IMR-90 (cell line): ENCODE measurements around the gene PRKD2. TPM values are rescaled to one million over a fixed set of nuclear protein-coding genes. Genes with fewer than 3 reads are reported as not detected.

Source experiments
- ATAC-seq: fragments of 200-7000 bp; cut with Tn5 transposase; 2 replicates; pipeline ENCODE4 v1.9.1; 2020; ENCODE audit warnings: low read depth, mild to moderate bottlenecking, moderate library complexity
- BruUV-seq: library from RNA; stranded (reverse); fragments of 400-500 nt; replicated peaks from 2 replicates; lab custom pipeline; 2021; lab: Mats Ljungman, UMichigan
- CTCF ChIA-PET: fragments of 300-600 bp; formaldehyde crosslinking; extraction: SDS; loops from one replicate; lab custom pipeline; 2021; ENCODE audit warnings: antibody characterized with exemption; lab: Yijun Ruan, JAX
- POLR2A ChIA-PET: fragments of 300-600 bp; sonication (Branson Sonifier 250); formaldehyde crosslinking; loops from one replicate; lab custom pipeline; 2022; ENCODE audit warnings: antibody characterized with exemption; ENCODE audit not compliant: unreplicated experiment; lab: Charles Lee
- DNase-seq: peaks from one replicate; pipeline ENCODE4 v3.0.0; 2013
- H2AFZ ChIP-seq: replicated peaks from 2 replicates; pipeline ENCODE3; 2013; ENCODE audit warnings: low read length, mild to moderate bottlenecking; ENCODE audit not compliant: poor library complexity
- H2AK5ac ChIP-seq: 2 replicates; pipeline ENCODE4 v1.6.1; 2013; ENCODE audit warnings: low read depth, low read length, inconsistent platforms
- H2AK9ac ChIP-seq: replicated peaks from 2 replicates; pipeline ENCODE3; 2013; ENCODE audit warnings: mild to moderate bottlenecking, low read depth, low read length, moderate library complexity; ENCODE audit not compliant: poor library complexity
- H2BK120ac ChIP-seq: 2 replicates; pipeline ENCODE4 v1.6.1; 2013; ENCODE audit warnings: low read depth, low read length, inconsistent platforms
- H2BK15ac ChIP-seq: 3 replicates; pipeline ENCODE4 v1.6.1; 2013; ENCODE audit warnings: low read depth, low read length, inconsistent platforms
- H2BK20ac ChIP-seq: 2 replicates; pipeline ENCODE4 v1.6.1; 2013; ENCODE audit warnings: low read depth, mild to moderate bottlenecking, inconsistent platforms, low read length, moderate library complexity
- H2BK5ac ChIP-seq: 2 replicates; pipeline ENCODE4 v1.6.1; 2013; ENCODE audit warnings: mild to moderate bottlenecking, low read depth, low read length, inconsistent platforms; ENCODE audit not compliant: poor library complexity, severe bottlenecking
- H3K14ac ChIP-seq: replicated peaks from 2 replicates; pipeline ENCODE4 v1.6.1; 2013; ENCODE audit warnings: low read depth, low read length, inconsistent platforms
- H3K18ac ChIP-seq: 2 replicates; pipeline ENCODE4 v1.6.1; 2013; ENCODE audit warnings: low read depth, low read length, control low read depth
- H3K23ac ChIP-seq: 2 replicates; pipeline ENCODE4 v1.6.1; 2013; ENCODE audit warnings: low read depth, low read length, inconsistent platforms
- H3K27ac ChIP-seq: 2 replicates; pipeline ENCODE4 v1.5.1; 2013; ENCODE audit warnings: mild to moderate bottlenecking, control low read depth, low read length; ENCODE audit not compliant: insufficient read depth
- H3K27me3 ChIP-seq: 2 replicates; pipeline ENCODE4 v1.6.1; 2013; ENCODE audit warnings: low read length; ENCODE audit not compliant: control insufficient read depth, insufficient read depth
- H3K36me3 ChIP-seq: 2 replicates; pipeline ENCODE4 v1.6.1; 2013; ENCODE audit warnings: low read length, mixed read lengths; ENCODE audit not compliant: control insufficient read depth, insufficient read depth
- H3K4ac ChIP-seq: 2 replicates; pipeline ENCODE4 v1.6.1; 2013; ENCODE audit warnings: low read depth, low read length, inconsistent platforms
- H3K4me1 ChIP-seq: 2 replicates; pipeline ENCODE4 v1.6.1; 2013; ENCODE audit warnings: low read length, mixed read lengths; ENCODE audit not compliant: control insufficient read depth, insufficient read depth
- H3K4me2 ChIP-seq: 2 replicates; pipeline ENCODE4 v1.6.1; 2013; ENCODE audit warnings: low read depth, mild to moderate bottlenecking, control low read depth, low read length, moderate library complexity
- H3K4me3 ChIP-seq: 2 replicates; pipeline ENCODE4 v1.5.1; 2013; ENCODE audit warnings: low read depth, mild to moderate bottlenecking, control low read depth, low read length, moderate library complexity; ENCODE audit not compliant: insufficient read depth
- H3K56ac ChIP-seq: 2 replicates; pipeline ENCODE4 v1.6.1; 2013; ENCODE audit warnings: low read length, inconsistent platforms; ENCODE audit not compliant: insufficient read depth; ENCODE audit errors: extremely low read depth
- H3K79me1 ChIP-seq, 2 experiments: 2 replicates each; pipeline ENCODE4 v1.6.1; 2013; ENCODE audit warnings: low read length in 2 of 2, inconsistent platforms in 1 of 2, low read depth in 1 of 2
- H3K9ac ChIP-seq: 2 replicates; pipeline ENCODE4 v1.6.1; 2013; ENCODE audit warnings: low read depth, low read length, control low read depth
- H3K9me1 ChIP-seq: 2 replicates; pipeline ENCODE4 v1.6.1; 2013; ENCODE audit warnings: low read length, inconsistent platforms; ENCODE audit not compliant: insufficient read depth
- H3K9me3 ChIP-seq: 2 replicates; pipeline ENCODE4 v1.6.1; 2013; ENCODE audit warnings: low read length; ENCODE audit not compliant: control insufficient read depth, insufficient read depth
- H4K20me1 ChIP-seq: 2 replicates; pipeline ENCODE4 v1.6.1; 2013; ENCODE audit warnings: low read length, inconsistent platforms; ENCODE audit not compliant: insufficient read depth
- H4K5ac ChIP-seq: 2 replicates; pipeline ENCODE4 v1.6.1; 2013; ENCODE audit warnings: mild to moderate bottlenecking, low read depth, low read length, control low read depth
- H4K8ac ChIP-seq, 2 experiments: 2 replicates each; pipeline ENCODE4 v1.6.1; 2013; ENCODE audit warnings: low read depth in 2 of 2, low read length in 2 of 2, control low read depth in 1 of 2, inconsistent platforms in 1 of 2
- H4K91ac ChIP-seq: 2 replicates; pipeline ENCODE4 v1.6.1; 2013; ENCODE audit warnings: low read depth, low read length, inconsistent platforms; ENCODE audit not compliant: insufficient read depth
- CEBPB ChIP-seq: IDR thresholded peaks from 2 replicates; pipeline ENCODE4 v1.6.1; 2012; ENCODE audit warnings: low read depth, low read length, improper control_type of control experiment
- FOS ChIP-seq: fragments of 150-350 bp; IDR thresholded peaks from 2 replicates; pipeline ENCODE4 v1.6.1; 2016; ENCODE audit warnings: low read depth, low read length
- MAFK ChIP-seq: IDR thresholded peaks from 2 replicates; pipeline ENCODE4 v1.6.1; 2012; ENCODE audit warnings: low read depth, low read length, improper control_type of control experiment
- MAZ ChIP-seq: IDR thresholded peaks from 2 replicates; pipeline ENCODE4 v1.6.1; 2012; ENCODE audit warnings: low read depth, mild to moderate bottlenecking, low read length, improper control_type of control experiment, moderate library complexity, borderline replicate concordance
- MXI1 ChIP-seq: IDR thresholded peaks from 2 replicates; pipeline ENCODE4 v1.6.1; 2012; ENCODE audit warnings: low read depth, mild to moderate bottlenecking, low read length, moderate library complexity, borderline replicate concordance
- NFE2L2 ChIP-seq: fragments of 150-350 bp; IDR thresholded peaks from 2 replicates; pipeline ENCODE4 v1.6.1; 2016; ENCODE audit warnings: low read depth, mild to moderate bottlenecking, low read length
- POLR2A ChIP-seq: IDR thresholded peaks from 2 replicates; pipeline ENCODE4 v1.6.1; 2012; ENCODE audit warnings: mild to moderate bottlenecking, low read depth, low read length
- RAD21 ChIP-seq: IDR thresholded peaks from 2 replicates; pipeline ENCODE4 v1.6.1; 2012; ENCODE audit warnings: low read length, improper control_type of control experiment
- RCOR1 ChIP-seq: IDR thresholded peaks from 2 replicates; pipeline ENCODE4 v1.6.1; 2012; ENCODE audit warnings: mild to moderate bottlenecking, low read length, improper control_type of control experiment; ENCODE audit not compliant: insufficient replicate concordance
- RFX5 ChIP-seq: IDR thresholded peaks from 2 replicates; pipeline ENCODE4 v1.8.0; 2012; ENCODE audit warnings: low read depth, mild to moderate bottlenecking, low read length, moderate library complexity
- SMC3 ChIP-seq: fragments of 150-350 bp; IDR thresholded peaks from 2 replicates; pipeline ENCODE4 v1.6.1; 2016; ENCODE audit warnings: low read depth, mild to moderate bottlenecking, antibody characterized with exemption, low read length, moderate library complexity
- WGBS, 2 experiments: methylation state at CpG; one replicate each; pipeline versions ENCODE4 v1.1.5 to v1.1.7; 2013; ENCODE audit warnings: missing lambda C conversion rate in 2 of 2; ENCODE audit not compliant: insufficient read length in 1 of 2; ENCODE audit errors: extremely low coverage in 2 of 2; 5-methylcytosine and 5-hydroxymethylcytosine counted together
- dilution Hi-C: fragments of 300-500 bp; cut with HindIII; formaldehyde crosslinking; loops from one replicate; pipeline ENCODE4 v1.14.3; 2018; ENCODE audit warnings: low sequenced_read_pairs; ENCODE audit not compliant: unreplicated experiment
- in situ Hi-C: fragments of 300-500 bp; cut with MboI; formaldehyde crosslinking; loops from 3 replicates; pipeline ENCODE4 v1.14.3; 2019; ENCODE audit warnings: low sequenced_read_pairs, inconsistent platforms, mixed read lengths
- intact Hi-C: fragments of 100-400 bp; cut with micrococcal nuclease; formaldehyde crosslinking; loops from 2 replicates; pipeline ENCODE4 v1.10.0; 2022
- polyA plus RNA-seq, 3 experiments: library from polyadenylated mRNA; depleted of rRNA; stranded (reverse); fragments of >200 nt; gene quantifications; 2 replicates each; pipeline ENCODE4 v1.2.3, GENCODE V29; 2012; ENCODE audit warnings: low replicate concordance in 1 of 3
- total RNA-seq: library from RNA; depleted of rRNA; stranded (reverse); fragments of >200 nt; gene quantifications from 2 replicates; pipeline ENCODE4 v1.2.3, GENCODE V29; 2012
- TF ChIP-seq, protein P1 (sequence below): conservative IDR thresholded peaks from 2 replicates; pipeline ENCODE4 v1.5.1; 2012; ENCODE audit warnings: mild to moderate bottlenecking, low read depth, low read length, improper control_type of control experiment
- TF ChIP-seq, protein P2 (sequence below): fragments of 150-350 bp; IDR thresholded peaks from 2 replicates; pipeline ENCODE4 v1.6.1; 2016; ENCODE audit warnings: low read depth, mild to moderate bottlenecking, low read length, moderate library complexity, borderline replicate concordance

PRKD2 gene
- total and polyA plus RNA-seq, 2 of the 4 experiments (the other 2 are of a cell fraction): 9.9 to 19.6 TPM

DNA sequence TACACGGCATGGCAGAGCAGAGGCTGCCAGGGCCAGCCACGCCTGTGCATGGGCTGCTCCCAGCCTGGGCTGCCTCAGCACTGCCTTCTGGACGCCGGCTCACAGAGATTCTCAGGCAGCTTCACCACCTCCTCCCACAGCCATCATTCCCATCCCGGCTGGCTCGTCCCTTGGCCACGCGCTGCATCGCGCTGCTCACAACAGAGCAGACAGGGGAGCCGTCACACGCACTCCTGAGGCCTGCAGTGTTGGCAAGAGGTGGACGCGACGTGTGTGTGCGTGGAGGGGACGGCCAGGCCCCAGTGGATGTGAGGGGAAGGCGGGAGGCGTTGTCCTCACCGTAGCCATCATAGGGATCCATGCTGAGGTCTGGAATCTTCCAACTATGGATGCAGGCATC is 7.6 kb upstream of the PRKD2 start:
- ChIA-PET CTCF (no interaction called here), POLR2A (no interaction called here)
- H2BK15ac ChIP-seq: no peak overlapping the region
- H3K27me3 ChIP-seq: no peaks in the 10 kb centered on the region
- ATAC-seq (no peak), DNase-seq (no peak)
- peaks cover 2% of the 10 kb centered on the region; the same call in 1 of the 2 replicates for H3K4me1 ChIP-seq
- in situ Hi-C loops: no loop called here
- 96% methylated on average over 4 of the region's 20 CpGs; no CpG with 5 or more reads in 1 of the 2 experiments for WGBS, 2 experiments
- H3K27ac ChIP-seq: no peak overlapping the region
- H3K9me1 ChIP-seq: 0 out of 2 replicates have a peak, but pooled peaks cover 2% of the 10 kb centered on the region
- no peak overlapping the region for H2AK5ac ChIP-seq
- no peak overlapping the region for H4K91ac ChIP-seq
- H4K5ac ChIP-seq: no peak overlapping the region
- H2AFZ ChIP-seq: peak overlapping the region; percentile 21
- intact Hi-C loops: no loop called here
- H3K18ac ChIP-seq: no peak overlapping the region
- no peak overlapping the region for H3K56ac ChIP-seq
- dilution Hi-C loops: no loop called here
- no peak overlapping the region for H3K9ac ChIP-seq
- H3K36me3 ChIP-seq: peaks cover 87% of the 10 kb centered on the region
- TF ChIP-seq RAD21 (no peak), RCOR1 (no peak), CEBPB (no peak), SMC3 (no peak), MAZ (no peak), POLR2A (no peak), MAFK (no peak), FOS (no peak), RFX5 (no peak), NFE2L2 (no peak), MXI1 (no peak)
- TF ChIP-seq, protein P1, sequence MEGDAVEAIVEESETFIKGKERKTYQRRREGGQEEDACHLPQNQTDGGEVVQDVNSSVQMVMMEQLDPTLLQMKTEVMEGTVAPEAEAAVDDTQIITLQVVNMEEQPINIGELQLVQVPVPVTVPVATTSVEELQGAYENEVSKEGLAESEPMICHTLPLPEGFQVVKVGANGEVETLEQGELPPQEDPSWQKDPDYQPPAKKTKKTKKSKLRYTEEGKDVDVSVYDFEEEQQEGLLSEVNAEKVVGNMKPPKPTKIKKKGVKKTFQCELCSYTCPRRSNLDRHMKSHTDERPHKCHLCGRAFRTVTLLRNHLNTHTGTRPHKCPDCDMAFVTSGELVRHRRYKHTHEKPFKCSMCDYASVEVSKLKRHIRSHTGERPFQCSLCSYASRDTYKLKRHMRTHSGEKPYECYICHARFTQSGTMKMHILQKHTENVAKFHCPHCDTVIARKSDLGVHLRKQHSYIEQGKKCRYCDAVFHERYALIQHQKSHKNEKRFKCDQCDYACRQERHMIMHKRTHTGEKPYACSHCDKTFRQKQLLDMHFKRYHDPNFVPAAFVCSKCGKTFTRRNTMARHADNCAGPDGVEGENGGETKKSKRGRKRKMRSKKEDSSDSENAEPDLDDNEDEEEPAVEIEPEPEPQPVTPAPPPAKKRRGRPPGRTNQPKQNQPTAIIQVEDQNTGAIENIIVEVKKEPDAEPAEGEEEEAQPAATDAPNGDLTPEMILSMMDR: no peak
- TF ChIP-seq, protein P2, sequence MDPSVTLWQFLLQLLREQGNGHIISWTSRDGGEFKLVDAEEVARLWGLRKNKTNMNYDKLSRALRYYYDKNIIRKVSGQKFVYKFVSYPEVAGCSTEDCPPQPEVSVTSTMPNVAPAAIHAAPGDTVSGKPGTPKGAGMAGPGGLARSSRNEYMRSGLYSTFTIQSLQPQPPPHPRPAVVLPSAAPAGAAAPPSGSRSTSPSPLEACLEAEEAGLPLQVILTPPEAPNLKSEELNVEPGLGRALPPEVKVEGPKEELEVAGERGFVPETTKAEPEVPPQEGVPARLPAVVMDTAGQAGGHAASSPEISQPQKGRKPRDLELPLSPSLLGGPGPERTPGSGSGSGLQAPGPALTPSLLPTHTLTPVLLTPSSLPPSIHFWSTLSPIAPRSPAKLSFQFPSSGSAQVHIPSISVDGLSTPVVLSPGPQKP: no peak
- no peak overlapping the region for H2AK9ac ChIP-seq
- H3K4ac ChIP-seq: no peak overlapping the region
- no peak overlapping the region for H3K23ac ChIP-seq
- peaks cover 31% of the 10 kb centered on the region for H4K20me1 ChIP-seq
- H2BK20ac ChIP-seq: no peak overlapping the region
- H3K14ac ChIP-seq: no peak overlapping the region
- no peak overlapping the region for H4K8ac ChIP-seq
- H3K9me3 ChIP-seq: no peaks in the 10 kb centered on the region
- BruUV-seq: no TSS peak
- H3K4me2 ChIP-seq: no peak overlapping the region
- H3K4me3 ChIP-seq: no peak overlapping the region
- H3K79me1 ChIP-seq: peaks cover 25 to 59% of the 10 kb centered on the region in 2 experiments
- H2BK5ac ChIP-seq: no peak overlapping the region
- no peak overlapping the region for H2BK120ac ChIP-seq
